K562 (cell line): ENCODE data around the gene AFDN. TPM values are rescaled to one million over a fixed set of nuclear protein-coding genes. Genes with fewer than 3 reads are reported as not detected.

Experiments
- ATAC-seq: fragments of 200-7000 bp; cut with Tn5 transposase; 3 replicates; pipeline ENCODE4 v1.9.1; 2020; ENCODE audit warnings: moderate library complexity
- BruUV-seq: library from RNA; stranded (reverse); fragments of 400-500 nt; replicated peaks from 2 replicates; lab custom pipeline; 2021; lab: Mats Ljungman, UMichigan
- CTCF ChIA-PET: fragments of 300-600 bp; formaldehyde crosslinking; extraction: SDS; loops from one replicate; lab custom pipeline; 2021; ENCODE audit warnings: low intra/inter-chr PET ratio; lab: Yijun Ruan, JAX
- POLR2A ChIA-PET: fragments of 300-600, 350-650 bp; sonication (Branson Sonifier 250); formaldehyde crosslinking; extraction: SDS; loops from one replicate; lab custom pipeline; 2021; ENCODE audit warnings: antibody characterized with exemption, inconsistent platforms; lab: Yijun Ruan, JAX
- DNase-seq, 4 experiments: peaks; one replicate each; pipeline versions ENCODE4 v3.0.0 to v3.0.0-alpha.2; 2011 to 2018; ENCODE audit warnings: low spot score in 3 of 4, mixed read lengths in 3 of 4; ENCODE audit errors: extremely low read depth in 1 of 4
- FAIRE-seq: peaks from 2 replicates; lab custom pipeline; 2011; peaks lifted over from hg19 to GRCh38; lab: Jason Lieb, UNC
- H2AFZ ChIP-seq: 2 replicates; pipeline ENCODE4 v1.6.0; 2011; ENCODE audit warnings: low read depth, low read length, control low read depth, inconsistent platforms
- H3K27ac ChIP-seq: fragments of 200-600 bp; 3 replicates; pipeline ENCODE4 v1.8.0; 2011; ENCODE audit warnings: low read depth, mild to moderate bottlenecking, control low read depth, inconsistent platforms, low read length, moderate library complexity, mixed read lengths; ENCODE audit errors: extremely low read depth
- H3K27me3 ChIP-seq, 2 experiments: fragments of 300-600 bp in 1 of 2; 2 replicates in 1 of 2; 3 replicates in 1 of 2; pipeline versions ENCODE4 v1.6.0 to v1.8.0; 2011; ENCODE audit warnings: inconsistent platforms in 2 of 2, low read length in 2 of 2, mild to moderate bottlenecking in 1 of 2, mixed read lengths in 1 of 2, moderate library complexity in 1 of 2; ENCODE audit not compliant: control insufficient read depth in 2 of 2, insufficient read depth in 2 of 2
- H3K36me3 ChIP-seq: fragments of 300-600 bp; 3 replicates; pipeline ENCODE4 v1.8.0; 2011; ENCODE audit warnings: mild to moderate bottlenecking, low read length, inconsistent platforms; ENCODE audit not compliant: control insufficient read depth, insufficient read depth
- H3K4me1 ChIP-seq, 2 experiments: fragments of 200-600 bp in 1 of 2; replicated peaks in 1 of 2; 2 replicates in 1 of 2; 3 replicates in 1 of 2; pipeline versions ENCODE4 v1.5.1 to v1.8.0; 2011; ENCODE audit warnings: inconsistent platforms in 2 of 2, low read length in 2 of 2, mild to moderate bottlenecking in 1 of 2, mixed read lengths in 1 of 2, moderate library complexity in 1 of 2; ENCODE audit not compliant: control insufficient read depth in 2 of 2, insufficient read depth in 2 of 2
- H3K4me2 ChIP-seq: 2 replicates; pipeline ENCODE4 v1.6.1; 2011; ENCODE audit warnings: low read length, control low read depth, inconsistent platforms, mixed read lengths; ENCODE audit not compliant: insufficient read depth
- H3K4me3 ChIP-seq: fragments of 200-600 bp; sonication (generic), shearing (Covaris generic); 2 replicates; pipeline ENCODE4 v1.5.1; 2016; ENCODE audit warnings: control low read depth, inconsistent platforms
- H3K79me2 ChIP-seq: fragments of 200-600 bp; 3 replicates; pipeline ENCODE4 v1.8.0; 2011; ENCODE audit warnings: low read length, inconsistent platforms; ENCODE audit not compliant: control insufficient read depth, insufficient read depth
- H3K9ac ChIP-seq, 2 experiments: 2 replicates each; pipeline versions ENCODE4 v1.6.0 to v1.6.1; 2011; ENCODE audit warnings: low read depth in 2 of 2, low read length in 2 of 2, control low read depth in 1 of 2, inconsistent platforms in 1 of 2, mild to moderate bottlenecking in 1 of 2, mixed read lengths in 1 of 2; ENCODE audit not compliant: insufficient read depth in 1 of 2
- H3K9me1 ChIP-seq: one replicate; pipeline ENCODE4 v1.6.0; 2011; ENCODE audit warnings: inconsistent platforms, mild to moderate bottlenecking, low read length, moderate library complexity; ENCODE audit not compliant: control insufficient read depth, insufficient read depth
- H3K9me3 ChIP-seq: replicated peaks from 2 replicates; pipeline ENCODE4 v1.5.1; 2011; ENCODE audit warnings: low read depth, low read length, inconsistent platforms; ENCODE audit not compliant: control insufficient read depth, insufficient read depth
- H4K20me1 ChIP-seq: replicated peaks from 2 replicates; pipeline ENCODE4 v1.6.1; 2011; ENCODE audit warnings: low read length, inconsistent platforms, mixed read lengths; ENCODE audit not compliant: control insufficient read depth, insufficient read depth
- HMG20A ChIP-seq: fragments of 450-650 bp; formaldehyde crosslinking; conservative IDR thresholded peaks from 2 replicates; pipeline ENCODE4 v1.4.0; 2020; ENCODE audit warnings: mild to moderate bottlenecking, mixed read lengths
- JUND ChIP-seq, 2 experiments: IDR thresholded peaks; 2 replicates in 1 of 2; 3 replicates in 1 of 2; pipeline ENCODE4 v1.6.1; 2011; ENCODE audit warnings: borderline replicate concordance in 2 of 2, low read depth in 2 of 2, low read length in 2 of 2, improper control_type of control experiment in 1 of 2, missing biosample characterization in 1 of 2, missing genetic modification characterization in 1 of 2, missing genetic modification reagents in 1 of 2
- NCOA6 ChIP-seq: fragments of 450-650 bp; IDR thresholded peaks from 2 replicates; pipeline ENCODE4 v1.6.1; 2017; ENCODE audit warnings: mild to moderate bottlenecking
- NFIC ChIP-seq: fragments of 450-650 bp; IDR thresholded peaks from 2 replicates; pipeline ENCODE4 v1.6.1; 2017; ENCODE audit warnings: mild to moderate bottlenecking, inconsistent platforms
- SPI1 ChIP-seq: IDR thresholded peaks from 2 replicates; pipeline ENCODE4 v1.6.1; 2011; ENCODE audit warnings: low read depth, low read length, control low read depth, borderline replicate concordance
- SRF ChIP-seq, 2 experiments: fragments of 250-450, 450-650 bp in 1 of 2; sonication (Bioruptor Pico) in 1 of 2; sonication (generic) in 1 of 2; formaldehyde crosslinking; IDR thresholded peaks; 2 replicates each; pipeline versions ENCODE4 v1.5.0 to v1.5.1; 2020 to 2022; ENCODE audit warnings: mild to moderate bottlenecking in 1 of 2, missing genetic modification reagents in 1 of 2
- ZKSCAN3 ChIP-seq: fragments of 250-450 bp; sonication (Bioruptor Pico); IDR thresholded peaks from 2 replicates; pipeline ENCODE4 v1.4.0; 2020
- WGBS: fragments of 100-300 bp; shearing (Covaris generic); methylation state at CpG from one replicate; pipeline ENCODE4 v1.1.6; 2016; ENCODE audit warnings: low coverage, mixed read lengths; ENCODE audit not compliant: insufficient coverage; ENCODE audit errors: missing lambda C conversion rate; 5-methylcytosine and 5-hydroxymethylcytosine counted together
- in situ Hi-C: fragments of 300-500 bp; cut with MboI; formaldehyde crosslinking; loops from 4 replicates; pipeline ENCODE4 v1.15.0; 2018; ENCODE audit warnings: inconsistent platforms, mixed read lengths
- intact Hi-C: fragments of 100-400 bp; cut with micrococcal nuclease; formaldehyde crosslinking; loops from 2 replicates; pipeline ENCODE4 v1.14.2; 2022
- polyA plus RNA-seq, 8 experiments: library from polyadenylated mRNA; depleted of rRNA in 4 of 8; stranded (reverse) in 5 of 8; unstranded in 3 of 8; fragments of >200 nt; fragmentation: Nextera tagmentation in 2 of 8; fragmentation: Illumina TruSeq in 1 of 8; extraction: Ambion mirVana in 2 of 8; extraction: Trizol in 1 of 8; gene quantifications; 2 replicates each; pipeline versions ENCODE4 v1.2.1 to v1.2.3, GENCODE V29; 2011 to 2014; ENCODE audit warnings: inconsistent platforms in 1 of 8, missing spikeins in 1 of 8
- total RNA-seq, 7 experiments: library from RNA; depleted of rRNA in 6 of 7; stranded (reverse); fragments of >200 nt in 6 of 7; fragmentation: Illumina TruSeq in 2 of 7; extraction: Trizol in 2 of 7; gene quantifications; 2 replicates each; pipeline versions ENCODE4 v1.2.1 to v1.2.3, GENCODE V29; 2011 to 2021; ENCODE audit warnings: low replicate concordance in 1 of 7
- TF ChIP-seq, protein P1 (sequence below): IDR thresholded peaks from 2 replicates; pipeline ENCODE4 v1.6.1; 2012; ENCODE audit warnings: low read depth, low read length, improper control_type of control experiment, borderline replicate concordance
- TF ChIP-seq, protein P2 (sequence below): fragments of 250-450 bp; sonication (Bioruptor Pico); IDR thresholded peaks from 2 replicates; pipeline ENCODE4 v1.5.0; 2021; ENCODE audit warnings: mild to moderate bottlenecking, moderate library complexity
- TF ChIP-seq, protein P3 (sequence below): sonication (generic); IDR thresholded peaks from 2 replicates; pipeline ENCODE4 v1.6.1; 2016

AFDN gene
- total and polyA plus RNA-seq, 9 of the 15 experiments (the other 6 are each of a cell fraction or from before 2014, with no cell fraction given) = 7.2 to 129 (median 105) TPM

DNA sequence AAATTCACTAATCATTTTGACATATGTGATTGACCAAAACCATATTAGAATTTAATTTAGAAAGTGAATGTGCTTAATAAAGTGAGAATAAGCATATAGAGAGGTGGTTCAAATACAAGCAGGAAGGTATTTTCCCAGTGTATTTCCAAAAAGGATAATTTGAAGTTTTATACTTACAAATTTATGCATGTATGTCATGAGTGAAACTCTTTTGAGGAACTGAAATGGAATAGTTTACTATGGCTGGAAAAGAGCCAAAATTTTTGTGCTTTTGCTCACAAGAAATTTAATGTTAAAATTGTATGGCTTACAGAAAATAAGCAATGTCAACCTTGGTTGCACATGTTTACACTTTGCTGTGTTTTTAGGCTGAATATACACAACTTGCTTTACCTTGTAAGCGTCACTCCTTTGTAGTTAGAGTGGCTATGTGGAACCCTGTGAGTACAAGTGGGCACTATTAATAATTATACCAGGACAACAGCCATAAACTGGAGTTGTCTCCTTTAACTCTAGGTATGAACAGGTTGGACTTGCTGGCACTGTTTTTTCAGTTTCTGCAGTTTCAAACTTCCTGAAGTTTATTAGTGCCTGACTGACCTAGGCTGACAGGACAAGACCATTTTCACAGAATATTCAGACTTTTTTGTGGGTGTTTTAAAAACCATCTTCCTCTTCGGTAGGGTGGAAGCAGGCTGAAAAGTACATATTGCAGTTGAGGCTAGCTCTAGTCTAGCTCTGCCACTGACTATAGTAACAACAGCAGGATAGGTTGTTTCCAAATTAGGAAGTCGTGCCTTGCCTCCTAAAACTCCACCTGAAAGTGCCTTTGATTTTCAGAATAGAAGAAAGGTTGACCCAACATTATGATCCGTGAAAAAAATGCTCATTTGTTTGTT is 6.0 kb downstream of the AFDN start:
- Histone ChIP-seq H3K79me2 (peaks cover 100% of the 10 kb centered on the region), H2AFZ (0 out of 2 replicates have a peak overlapping the region, but pooled peaks have one; percentile 3), H3K9me3 (no peaks in the 10 kb centered on the region), H3K4me1 (peaks cover 9 to 54% of the 10 kb centered on the region in 2 experiments), H3K27ac (peak overlapping the region; percentile 68), H3K36me3 (no peaks in the 10 kb centered on the region; the same call in 2 of the 3 replicates), H3K27me3 (no peaks in the 10 kb centered on the region), H3K9me1 (no peaks in the 10 kb centered on the region), H3K4me3 (no peak overlapping the region), H3K4me2 (peak overlapping the region; percentile 72), H4K20me1 (peaks cover 16% of the 10 kb centered on the region), H3K9ac (peak overlapping the region; percentile 40 to 50; a peak in 2 of 4 replicates)
- peak; percentile 53 for ATAC-seq
- FAIRE-seq = peak; percentile 35
- in situ Hi-C loops = no loop called here
- ChIA-PET POLR2A (interaction anchor here (0.5 to 3.9 kb wide), 7 partner anchors 8 to 849 kb away, joined by 3 to 25 read pairs (median 3); no protein-coding TSS in a partner anchor), CTCF (no interaction called here)
- no TSS peak for BruUV-seq
- 8% methylated on average over 4 of the region's 4 CpGs for WGBS
- DNase-seq = no peak
- intact Hi-C loops = loop anchor here (2.0 kb wide), 1 partner anchor 24 kb away; no protein-coding TSS in a partner anchor
- TF ChIP-seq, protein P1, sequence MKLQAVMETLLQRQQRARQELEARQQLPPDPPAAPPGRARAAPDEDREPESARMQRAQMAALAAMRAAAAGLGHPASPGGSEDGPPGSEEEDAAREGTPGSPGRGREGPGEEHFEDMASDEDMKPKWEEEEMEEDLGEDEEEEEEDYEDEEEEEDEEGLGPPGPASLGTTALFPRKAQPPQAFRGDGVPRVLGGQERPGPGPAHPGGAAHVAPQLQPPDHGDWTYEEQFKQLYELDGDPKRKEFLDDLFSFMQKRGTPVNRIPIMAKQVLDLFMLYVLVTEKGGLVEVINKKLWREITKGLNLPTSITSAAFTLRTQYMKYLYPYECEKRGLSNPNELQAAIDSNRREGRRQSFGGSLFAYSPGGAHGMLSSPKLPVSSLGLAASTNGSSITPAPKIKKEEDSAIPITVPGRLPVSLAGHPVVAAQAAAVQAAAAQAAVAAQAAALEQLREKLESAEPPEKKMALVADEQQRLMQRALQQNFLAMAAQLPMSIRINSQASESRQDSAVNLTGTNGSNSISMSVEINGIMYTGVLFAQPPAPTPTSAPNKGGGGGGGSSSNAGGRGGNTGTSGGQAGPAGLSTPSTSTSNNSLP = no peak
- TF ChIP-seq, protein P2, sequence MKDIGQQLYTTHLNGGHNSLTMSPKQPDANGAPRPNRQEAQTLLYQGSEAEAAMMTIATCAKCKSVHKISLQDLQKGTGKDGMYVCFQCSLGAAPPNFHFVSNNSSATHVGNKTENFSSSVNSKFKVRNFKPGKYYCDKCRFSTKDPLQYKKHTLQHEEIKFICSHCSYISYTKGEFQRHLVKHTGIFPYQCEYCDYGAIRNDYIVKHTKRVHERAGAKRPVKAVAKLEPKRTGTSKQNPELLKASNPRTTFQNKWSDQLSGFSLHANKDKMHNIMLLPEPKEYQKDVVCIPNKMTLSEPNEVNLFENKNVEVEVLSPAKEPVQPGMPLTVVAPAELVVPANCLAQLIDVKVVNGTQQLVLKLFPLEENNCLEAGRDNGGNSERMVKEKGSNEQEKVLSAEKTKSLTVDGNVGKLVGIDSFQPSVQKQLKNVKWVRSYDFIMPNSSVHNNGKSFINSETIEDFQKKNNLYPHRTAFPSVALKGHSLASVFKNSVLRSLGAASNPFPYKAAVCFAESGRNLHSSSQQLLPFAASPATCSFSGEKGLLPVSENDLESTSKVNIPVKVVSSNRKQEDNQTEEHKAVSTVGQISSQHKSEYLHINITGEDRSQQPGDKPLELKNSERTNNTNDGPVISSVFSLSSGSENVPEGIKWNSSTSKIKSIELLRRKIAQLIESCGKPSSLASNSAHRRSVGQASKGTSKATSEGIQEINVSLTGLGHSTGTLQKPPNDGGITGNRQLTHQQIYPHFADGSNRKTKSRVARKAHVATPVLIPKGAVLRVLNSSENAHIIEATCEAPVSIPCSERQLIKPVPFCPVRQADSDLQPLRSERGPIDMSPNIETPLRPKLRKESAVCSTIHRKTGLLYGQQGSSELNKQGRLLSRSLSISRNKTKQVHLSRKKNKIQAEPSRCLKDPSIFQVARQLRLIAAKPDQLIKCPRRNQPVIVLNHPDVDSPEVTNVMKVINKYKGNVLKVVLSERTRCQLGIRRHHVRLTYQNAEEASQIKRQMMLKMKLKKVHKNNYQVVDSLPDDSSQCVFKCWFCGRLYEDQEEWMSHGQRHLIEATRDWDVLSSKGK (CRISPR knock-in tag) = no peak
- TF ChIP-seq SRF (CRISPR knock-in tag; IDR thresholded peaks at IDR 0.05) = peak in 1 of 2 experiments; percentile 92; a peak in 2 of 4 replicates
- TF ChIP-seq HMG20A (CRISPR knock-in tag) = no peak
- 0 out of 2 replicates have a peak, but pooled peaks have one; percentile 27 for TF ChIP-seq NCOA6
- TF ChIP-seq ZKSCAN3 = peak; percentile 45; the same call in 1 of the 2 replicates
- TF ChIP-seq JUND (IDR thresholded peaks at IDR 0.05; ENCODE audit: borderline replicate concordance, low read depth, low read length) = no peak
- TF ChIP-seq JUND (tag; IDR thresholded peaks at IDR 0.05; ENCODE audit: borderline replicate concordance, low read depth, low read length) = 0 out of 3 replicates have a peak, but pooled peaks have one; percentile 22
- TF ChIP-seq SPI1 = peak; percentile 62
- peak; percentile 88 for TF ChIP-seq NFIC
- TF ChIP-seq, protein P3, sequence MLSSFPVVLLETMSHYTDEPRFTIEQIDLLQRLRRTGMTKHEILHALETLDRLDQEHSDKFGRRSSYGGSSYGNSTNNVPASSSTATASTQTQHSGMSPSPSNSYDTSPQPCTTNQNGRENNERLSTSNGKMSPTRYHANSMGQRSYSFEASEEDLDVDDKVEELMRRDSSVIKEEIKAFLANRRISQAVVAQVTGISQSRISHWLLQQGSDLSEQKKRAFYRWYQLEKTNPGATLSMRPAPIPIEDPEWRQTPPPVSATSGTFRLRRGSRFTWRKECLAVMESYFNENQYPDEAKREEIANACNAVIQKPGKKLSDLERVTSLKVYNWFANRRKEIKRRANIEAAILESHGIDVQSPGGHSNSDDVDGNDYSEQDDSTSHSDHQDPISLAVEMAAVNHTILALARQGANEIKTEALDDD = peak; percentile 13; the same call in 1 of the 2 replicates
